HepG2 (cell line): ENCODE measurements around the gene MMUT. TPM values are rescaled to one million over a fixed set of nuclear protein-coding genes. Genes with fewer than 3 reads are reported as not detected.

Source experiments
- ESRRA ChIP-seq: sonication (generic); formaldehyde crosslinking; IDR thresholded peaks from 2 replicates; pipeline ENCODE4 v1.5.1; 2020; ENCODE audit warnings: mild to moderate bottlenecking, low read depth, missing genetic modification reagents
- HNF4G ChIP-seq, 2 experiments: sonication (generic) in 1 of 2; formaldehyde crosslinking in 1 of 2; IDR thresholded peaks; 2 replicates each; pipeline versions ENCODE4 v1.4.0 to v1.6.1; 2011 to 2020; ENCODE audit warnings: borderline replicate concordance in 2 of 2, low read depth in 2 of 2, mild to moderate bottlenecking in 2 of 2, low read length in 1 of 2, missing genetic modification reagents in 1 of 2, moderate library complexity in 1 of 2
- KLF15 ChIP-seq: sonication (generic); formaldehyde crosslinking; IDR thresholded peaks from 2 replicates; pipeline ENCODE4 v1.8.1; 2023; ENCODE audit warnings: borderline replicate concordance, mild to moderate bottlenecking, inconsistent platforms, missing genetic modification reagents, mixed read lengths
- MED8 ChIP-seq: sonication (generic); formaldehyde crosslinking; IDR thresholded peaks from 2 replicates; pipeline ENCODE4 v1.8.1; 2023; ENCODE audit warnings: mild to moderate bottlenecking, missing genetic modification reagents; ENCODE audit not compliant: insufficient replicate concordance
- NFE2 ChIP-seq: sonication (generic); formaldehyde crosslinking; IDR thresholded peaks from 2 replicates; pipeline ENCODE4 v1.4.0; 2020; ENCODE audit warnings: missing genetic modification reagents
- NRL ChIP-seq: sonication (generic); formaldehyde crosslinking; IDR thresholded peaks from 2 replicates; pipeline ENCODE4 v1.5.0; 2020; ENCODE audit warnings: missing genetic modification reagents, mild to moderate bottlenecking, moderate library complexity, borderline replicate concordance
- PHF20 ChIP-seq: sonication (generic); formaldehyde crosslinking; IDR thresholded peaks from 2 replicates; pipeline ENCODE4 v1.5.0; 2020; ENCODE audit warnings: mild to moderate bottlenecking, missing genetic modification reagents
- SKI ChIP-seq: fragments of 450-650 bp; IDR thresholded peaks from one replicate; pipeline ENCODE4 v1.6.1; 2018; ENCODE audit warnings: mild to moderate bottlenecking; ENCODE audit not compliant: partially characterized antibody
- SMC3 ChIP-seq: IDR thresholded peaks from 2 replicates; pipeline ENCODE4 v1.6.1; 2011; ENCODE audit warnings: low read length, improper control_type of control experiment
- TARDBP ChIP-seq: sonication (generic); formaldehyde crosslinking; IDR thresholded peaks from 2 replicates; pipeline ENCODE4 v1.8.0; 2022; ENCODE audit warnings: mild to moderate bottlenecking, missing genetic modification reagents
- TBX3 ChIP-seq: fragments of 450-650 bp; IDR thresholded peaks from 2 replicates; pipeline ENCODE4 v1.6.1; 2017; ENCODE audit warnings: antibody characterized with exemption, mild to moderate bottlenecking, inconsistent platforms, borderline replicate concordance
- ZNF317 ChIP-seq: sonication (generic); formaldehyde crosslinking; IDR thresholded peaks from 2 replicates; pipeline ENCODE4 v1.5.0; 2020; ENCODE audit warnings: mild to moderate bottlenecking, missing genetic modification reagents
- ZNF362 ChIP-seq: sonication (generic); formaldehyde crosslinking; IDR thresholded peaks from 2 replicates; pipeline ENCODE4 v1.4.0; 2020; ENCODE audit warnings: missing genetic modification reagents, mild to moderate bottlenecking, borderline replicate concordance
- ZNF407 ChIP-seq: sonication (generic); formaldehyde crosslinking; IDR thresholded peaks from one replicate; pipeline ENCODE4 v1.5.1; 2020; ENCODE audit warnings: mild to moderate bottlenecking, missing genetic modification reagents; ENCODE audit errors: not compliant biosample characterization
- ZNF83 ChIP-seq: sonication (generic); formaldehyde crosslinking; IDR thresholded peaks from 2 replicates; pipeline ENCODE4 v1.4.0; 2020; ENCODE audit warnings: missing genetic modification reagents, mild to moderate bottlenecking, borderline replicate concordance
- polyA plus RNA-seq, 8 experiments: library from polyadenylated mRNA; depleted of rRNA in 3 of 8; stranded (reverse) in 7 of 8; unstranded in 1 of 8; fragments of >200 nt; fragmentation: Illumina TruSeq in 4 of 8; extraction: Trizol in 4 of 8; gene quantifications; 2 replicates each; pipeline versions ENCODE4 v1.2.1 to v1.2.3, GENCODE V29; 2011 to 2016; ENCODE audit warnings: low read depth in 4 of 8, missing spikeins in 1 of 8, mixed read lengths in 1 of 8; ENCODE audit not compliant: insufficient read depth in 1 of 8
- total RNA-seq, 5 experiments: library from RNA; depleted of rRNA; stranded (reverse); fragments of >200 nt; fragmentation: Illumina TruSeq; extraction: Trizol; gene quantifications; 2 replicates each; pipeline ENCODE4 v1.2.3, GENCODE V29; 2016; ENCODE audit warnings: low read depth in 1 of 5

Gene MMUT
- total and polyA plus RNA-seq, 2 of the 13 experiments (the other 11 are each of a cell fraction or from before 2014, with no cell fraction given) = 16.1 to 20.5 TPM

- TF ChIP-seq ZNF407 (CRISPR knock-in tag) (no peak), ESRRA (CRISPR knock-in tag) (no peak), SKI (no peak), TBX3 (peak; percentile 30; the same call in 1 of the 2 replicates), HNF4G (IDR thresholded peaks at IDR 0.05; ENCODE audit: borderline replicate concordance, low read depth, low read length) (no peak), HNF4G (CRISPR knock-in tag; IDR thresholded peaks at IDR 0.05; ENCODE audit: borderline replicate concordance, low read depth) (no peak), TARDBP (no peak), ZNF83 (CRISPR knock-in tag) (no peak), ZNF317 (CRISPR knock-in tag) (no peak), MED8 (CRISPR knock-in tag) (no peak), NRL (CRISPR knock-in tag) (no peak), KLF15 (CRISPR knock-in tag) (no peak), ZNF362 (peak; percentile 90), NFE2 (CRISPR knock-in tag) (no peak), PHF20 (CRISPR knock-in tag) (no peak), SMC3 (no peak)
These were observed 43.6 kb upstream of the MMUT start (continued) for GRCh38 chr6:49506569-49507111.
